ENCODE measurements around the gene TTC1.

TTC1 gene

GRCh38 chr5:160088805-160089204 lies 79.9 kb downstream of the TTC1 start:
- DNase-seq (ENCODE audit: low read depth) = no peak

GRCh38 chr5:160089531-160089930 lies 80.6 kb downstream of the TTC1 start:
- DNase-seq (ENCODE audit: low read depth) = no peak

GRCh38 chr5:160090059-160090458 lies 81.1 kb downstream of the TTC1 start:
- no peak for DNase-seq (ENCODE audit: low read depth)

- no peak for DNase-seq (ENCODE audit: low read depth)
Observed at GRCh38 chr5:160092514-160092913, 83.6 kb downstream of the TTC1 start.

- DNase-seq (ENCODE audit: low read depth) = no peak
Observed at GRCh38 chr5:160092960-160093707, 84.2 kb downstream of the TTC1 start.

GRCh38 chr5:160096178-160096577 lies 87.2 kb downstream of the TTC1 start:
- no peak for DNase-seq (ENCODE audit: low read depth)

- DNase-seq (ENCODE audit: low read depth) = no peak
Observed at GRCh38 chr5:160097991-160098390, 89.1 kb downstream of the TTC1 start.

- DNase-seq (ENCODE audit: low read depth) = no peak
Observed at GRCh38 chr5:160105686-160106360, 96.9 kb downstream of the TTC1 start.

GRCh38 chr5:160108124-160108523 lies 99.2 kb downstream of the TTC1 start:
- DNase-seq (ENCODE audit: low read depth) = no peak

Measured in GM04504 (cell line).